Measurements from ENCODE around the gene PSMB11. TPM values are rescaled to one million over a fixed set of nuclear protein-coding genes. Genes with fewer than 3 reads are reported as not detected.

PSMB11 gene
- total RNA-seq, 1 experiment from 2014 or later: not detected

GRCh38 chr14:23056145-23056955 is 14.3 kb downstream of the PSMB11 start:
- H3K4me3 ChIP-seq: peak overlapping the region; percentile 74
- peaks cover 3% of the 10 kb centered on the region; the same call in 1 of the 2 replicates for H3K4me1 ChIP-seq
- peak; percentile 84 to 92 for DNase-seq
- no peaks in the 10 kb centered on the region for H3K9me3 ChIP-seq (replicated peaks)
- H3K36me3 ChIP-seq: peaks cover 19% of the 10 kb centered on the region
- H3K27ac ChIP-seq: no peak overlapping the region
- no peaks in the 10 kb centered on the region for H3K27me3 ChIP-seq

GRCh38 chr14:23056956-23057756 is 15.1 kb downstream of the PSMB11 start, which contains the start of gene CDH24:
Gene CDH24 (minus strand): TSS chr14:23057520. CDS start chr14:23055733, 1,787 bp downstream.
- H3K36me3 ChIP-seq: peaks cover 25% of the 10 kb centered on the region
- DNase-seq: peak; percentile 78 to 79
- H3K27me3 ChIP-seq: no peaks in the 10 kb centered on the region
- H3K27ac ChIP-seq: peak within 1 kb of the TSS; percentile 44; the same call in 1 of the 2 replicates
- peak within 1 kb of the TSS; percentile 74 for H3K4me3 ChIP-seq
- H3K4me1 ChIP-seq: peaks cover 5% of the 10 kb centered on the region; the same call in 1 of the 2 replicates
- no peaks in the 10 kb centered on the region for H3K9me3 ChIP-seq (replicated peaks)

GRCh38 chr14:23057757-23058653 is 16.0 kb downstream of the PSMB11 start:
- peaks cover 11% of the 10 kb centered on the region for H3K4me1 ChIP-seq
- no peaks in the 10 kb centered on the region for H3K27me3 ChIP-seq
- H3K36me3 ChIP-seq: peaks cover 34% of the 10 kb centered on the region
- peak overlapping the region; percentile 74 for H3K4me3 ChIP-seq
- peak; percentile 90 to 95 for DNase-seq
- peak overlapping the region; percentile 44; the same call in 1 of the 2 replicates for H3K27ac ChIP-seq
- no peaks in the 10 kb centered on the region for H3K9me3 ChIP-seq (replicated peaks)

GRCh38 chr14:23058654-23059504 is 16.9 kb downstream of the PSMB11 start:
- no peaks in the 10 kb centered on the region for H3K27me3 ChIP-seq
- H3K27ac ChIP-seq: no peak overlapping the region
- H3K9me3 ChIP-seq (replicated peaks): no peaks in the 10 kb centered on the region
- H3K4me1 ChIP-seq: peaks cover 11% of the 10 kb centered on the region
- no peak overlapping the region for H3K4me3 ChIP-seq
- DNase-seq: no peak
- H3K36me3 ChIP-seq: peaks cover 42% of the 10 kb centered on the region

- peaks cover 59% of the 10 kb centered on the region for H3K36me3 ChIP-seq
- no peaks in the 10 kb centered on the region for H3K9me3 ChIP-seq (replicated peaks)
- H3K4me1 ChIP-seq: peaks cover 10% of the 10 kb centered on the region
- H3K27me3 ChIP-seq: no peaks in the 10 kb centered on the region
- no peak overlapping the region for H3K27ac ChIP-seq
- no peak for DNase-seq
- no peak overlapping the region for H3K4me3 ChIP-seq
Measured at GRCh38 chr14:23060536-23061260, 18.7 kb downstream of the PSMB11 start.

- Histone ChIP-seq H3K4me3 (no peak overlapping the region), H3K36me3 (peaks cover 72% of the 10 kb centered on the region), H3K9me3 (replicated peaks) (no peaks in the 10 kb centered on the region), H3K27me3 (no peaks in the 10 kb centered on the region), H3K27ac (no peak overlapping the region; the same call in 1 of the 2 replicates), H3K4me1 (peaks cover 7% of the 10 kb centered on the region)
- DNase-seq: peak; percentile 76 to 81
Measured at GRCh38 chr14:23062002-23062401, 20.0 kb downstream of the PSMB11 start.

GRCh38 chr14:23063601-23064000 is 21.6 kb downstream of the PSMB11 start:
- H3K9me3 ChIP-seq (replicated peaks): no peaks in the 10 kb centered on the region
- no peaks in the 10 kb centered on the region for H3K27me3 ChIP-seq
- H3K4me3 ChIP-seq: no peak overlapping the region
- H3K27ac ChIP-seq: no peak overlapping the region
- DNase-seq: no peak
- H3K36me3 ChIP-seq: peaks cover 86% of the 10 kb centered on the region
- peaks cover 7% of the 10 kb centered on the region for H3K4me1 ChIP-seq

- Histone ChIP-seq H3K4me3 (no peak overlapping the region), H3K9me3 (replicated peaks) (no peaks in the 10 kb centered on the region), H3K27me3 (no peaks in the 10 kb centered on the region), H3K4me1 (peaks cover 10% of the 10 kb centered on the region), H3K27ac (no peak overlapping the region), H3K36me3 (peaks cover 72% of the 10 kb centered on the region)
- no peak for DNase-seq
Measured at GRCh38 chr14:23066368-23066767, 24.4 kb downstream of the PSMB11 start.

- Histone ChIP-seq H3K4me3 (no peak overlapping the region), H3K9me3 (replicated peaks) (no peaks in the 10 kb centered on the region), H3K27me3 (no peaks in the 10 kb centered on the region), H3K36me3 (peaks cover 67% of the 10 kb centered on the region), H3K27ac (no peak overlapping the region), H3K4me1 (peaks cover 15% of the 10 kb centered on the region)
- no peak for DNase-seq
Measured at GRCh38 chr14:23066855-23067744, 25.1 kb downstream of the PSMB11 start.

GRCh38 chr14:23067847-23068788 is 26.1 kb downstream of the PSMB11 start:
- no peak for DNase-seq
- H3K4me3 ChIP-seq: no peak overlapping the region

GRCh38 chr14:23068789-23069412 is 26.9 kb downstream of the PSMB11 start:
- DNase-seq: peak; percentile 83 to 96
- H3K9me3 ChIP-seq (replicated peaks): no peaks in the 10 kb centered on the region
- H3K36me3 ChIP-seq: peaks cover 57% of the 10 kb centered on the region
- peaks cover 15% of the 10 kb centered on the region for H3K4me1 ChIP-seq
- no peak overlapping the region for H3K27ac ChIP-seq
- H3K4me3 ChIP-seq: no peak overlapping the region
- no peaks in the 10 kb centered on the region for H3K27me3 ChIP-seq

More at GRCh38 chr14:23067847-23068788, 26.1 kb downstream of the PSMB11 start:
- no peaks in the 10 kb centered on the region for H3K27me3 ChIP-seq
- peaks cover 15% of the 10 kb centered on the region for H3K4me1 ChIP-seq
- H3K9me3 ChIP-seq (replicated peaks): no peaks in the 10 kb centered on the region
- H3K27ac ChIP-seq: no peak overlapping the region
- H3K36me3 ChIP-seq: peaks cover 63% of the 10 kb centered on the region

Measured in SJCRH30 (cell line).